RWPE2 (cell line): Measurements from ENCODE around the gene OPA3.
"Not testable (repeated sequence)": the region's sequence is repeated elsewhere in the genome, so short reads cannot be mapped to it uniquely, and the experiment has no call there.

Source experiments
- ATAC-seq: fragments of 200-7000 bp; cut with Tn5 transposase; 3 replicates; pipeline ENCODE4 v1.9.1; 2021; ENCODE audit warnings: low read depth
- DNase-seq: peaks from one replicate; pipeline ENCODE4 v3.0.0-alpha.2; 2020; ENCODE audit warnings: low spot score
- H3K27ac ChIP-seq: fragments of 450-650 bp; 2 replicates; pipeline ENCODE4 v1.5.1; 2017; ENCODE audit warnings: mild to moderate bottlenecking; ENCODE audit not compliant: poor library complexity, severe bottlenecking
- H3K27me3 ChIP-seq: fragments of 250-450 bp; sonication (Bioruptor Pico); 2 replicates; pipeline ENCODE4 v1.5.1; 2021; ENCODE audit warnings: mild to moderate bottlenecking, moderate library complexity; ENCODE audit not compliant: insufficient read depth, poor library complexity, severe bottlenecking
- H3K36me3 ChIP-seq: fragments of 250-450 bp; sonication (Bioruptor Pico); 2 replicates; pipeline ENCODE4 v1.5.1; 2020; ENCODE audit warnings: low read depth, mild to moderate bottlenecking, moderate library complexity
- H3K4me1 ChIP-seq: fragments of 250-450 bp; sonication (Bioruptor Pico); 2 replicates; pipeline ENCODE4 v1.5.1; 2021; ENCODE audit warnings: mild to moderate bottlenecking, moderate library complexity; ENCODE audit not compliant: insufficient read depth, poor library complexity, severe bottlenecking
- H3K4me3 ChIP-seq: fragments of 250-450 bp; sonication (Bioruptor Pico); 2 replicates; pipeline ENCODE4 v1.5.1; 2021; ENCODE audit warnings: mild to moderate bottlenecking, moderate library complexity; ENCODE audit not compliant: severe bottlenecking
- H3K9me3 ChIP-seq: fragments of 250-450 bp; sonication (Bioruptor Pico); 2 replicates; pipeline ENCODE4 v1.5.1; 2021; ENCODE audit warnings: mild to moderate bottlenecking, moderate library complexity; ENCODE audit not compliant: severe bottlenecking
- CTCF ChIP-seq: fragments of 450-650 bp; IDR thresholded peaks from one replicate; pipeline ENCODE4 v1.5.1; 2017; ENCODE audit warnings: mild to moderate bottlenecking, moderate library complexity; ENCODE audit not compliant: poor library complexity, severe bottlenecking

OPA3 gene

GRCh38 chr19:45623984-45624383 lies 39.4 kb upstream of the OPA3 start:
- Histone ChIP-seq H3K27ac (no peak overlapping the region), H3K4me3 (no peak overlapping the region), H3K27me3 (no peaks in the 10 kb centered on the region), H3K36me3 (peaks cover 84% of the 10 kb centered on the region), H3K4me1 (no peaks in the 10 kb centered on the region), H3K9me3 (no peaks in the 10 kb centered on the region)
- no peak for TF ChIP-seq CTCF
- ATAC-seq (no peak), DNase-seq (no peak)

- no peaks in the 10 kb centered on the region for H3K27me3 ChIP-seq
- H3K4me1 ChIP-seq = no peaks in the 10 kb centered on the region
- H3K27ac ChIP-seq = no peak overlapping the region
- no peak overlapping the region for H3K4me3 ChIP-seq
- H3K36me3 ChIP-seq = peaks cover 77% of the 10 kb centered on the region
- TF ChIP-seq CTCF = no peak
- ATAC-seq (no peak), DNase-seq (no peak)
- no peaks in the 10 kb centered on the region for H3K9me3 ChIP-seq
These were observed 37.4 kb upstream of the OPA3 start for GRCh38 chr19:45621976-45622503.

GRCh38 chr19:45621389-45621788 lies 36.8 kb upstream of the OPA3 start:
- no peak for TF ChIP-seq CTCF
- Histone ChIP-seq H3K9me3 (no peaks in the 10 kb centered on the region), H3K36me3 (peaks cover 81% of the 10 kb centered on the region), H3K27ac (no peak overlapping the region), H3K4me1 (no peaks in the 10 kb centered on the region), H3K4me3 (no peak overlapping the region), H3K27me3 (no peaks in the 10 kb centered on the region)
- no peak for DNase-seq
- no peak for ATAC-seq

- H3K36me3 ChIP-seq = peaks cover 87% of the 10 kb centered on the region
- peaks cover 19% of the 10 kb centered on the region for H3K4me1 ChIP-seq
- TF ChIP-seq CTCF = no peak
- ATAC-seq (no peak), DNase-seq (no peak)
- H3K27me3 ChIP-seq = no peaks in the 10 kb centered on the region
- H3K4me3 ChIP-seq = no peak overlapping the region
- peak overlapping the region; percentile 95 for H3K27ac ChIP-seq
- H3K9me3 ChIP-seq = no peaks in the 10 kb centered on the region
These were observed 32.1 kb upstream of the OPA3 start for GRCh38 chr19:45616704-45617017.

GRCh38 chr19:45615795-45616703 lies 31.4 kb upstream of the OPA3 start:
- peak; percentile 95 for DNase-seq
- TF ChIP-seq CTCF = no peak
- Histone ChIP-seq H3K9me3 (no peaks in the 10 kb centered on the region), H3K4me1 (peaks cover 19% of the 10 kb centered on the region), H3K36me3 (peaks cover 88% of the 10 kb centered on the region), H3K4me3 (no peak overlapping the region), H3K27ac (peak overlapping the region; percentile 95), H3K27me3 (no peaks in the 10 kb centered on the region)
- ATAC-seq = peak; percentile 74

GRCh38 chr19:45615056-45615455 lies 30.5 kb upstream of the OPA3 start:
- H3K9me3 ChIP-seq, H3K4me3 ChIP-seq, ATAC-seq, DNase-seq, H3K27me3 ChIP-seq: not testable (repeated sequence)
- Histone ChIP-seq H3K27ac (peak overlapping the region; percentile 95), H3K4me1 (peaks cover 19% of the 10 kb centered on the region), H3K36me3 (peaks cover 88% of the 10 kb centered on the region)
